ENCODE data around the gene HK2.

DNA sequence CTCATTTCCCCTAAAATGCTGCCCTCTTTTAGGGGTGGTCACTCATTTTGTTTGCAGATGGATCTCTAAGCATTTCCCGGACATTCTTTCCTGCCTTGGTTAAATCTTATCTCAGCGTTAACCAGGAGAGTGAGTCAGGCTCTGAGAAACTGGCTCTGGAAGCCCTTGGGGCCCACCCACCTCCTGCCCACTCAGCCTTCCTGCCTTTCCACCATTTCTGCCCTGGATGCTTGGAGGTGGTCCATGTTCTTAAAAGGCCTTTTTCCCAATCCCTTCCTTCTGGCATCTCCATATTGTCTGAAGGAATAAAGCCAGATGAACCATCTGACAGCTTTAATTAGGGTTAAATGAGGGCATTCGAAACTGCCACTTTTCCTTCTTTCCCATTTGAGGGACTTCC, 9.5 kb downstream of the HK2 start:
- TF ChIP-seq, protein P1, sequence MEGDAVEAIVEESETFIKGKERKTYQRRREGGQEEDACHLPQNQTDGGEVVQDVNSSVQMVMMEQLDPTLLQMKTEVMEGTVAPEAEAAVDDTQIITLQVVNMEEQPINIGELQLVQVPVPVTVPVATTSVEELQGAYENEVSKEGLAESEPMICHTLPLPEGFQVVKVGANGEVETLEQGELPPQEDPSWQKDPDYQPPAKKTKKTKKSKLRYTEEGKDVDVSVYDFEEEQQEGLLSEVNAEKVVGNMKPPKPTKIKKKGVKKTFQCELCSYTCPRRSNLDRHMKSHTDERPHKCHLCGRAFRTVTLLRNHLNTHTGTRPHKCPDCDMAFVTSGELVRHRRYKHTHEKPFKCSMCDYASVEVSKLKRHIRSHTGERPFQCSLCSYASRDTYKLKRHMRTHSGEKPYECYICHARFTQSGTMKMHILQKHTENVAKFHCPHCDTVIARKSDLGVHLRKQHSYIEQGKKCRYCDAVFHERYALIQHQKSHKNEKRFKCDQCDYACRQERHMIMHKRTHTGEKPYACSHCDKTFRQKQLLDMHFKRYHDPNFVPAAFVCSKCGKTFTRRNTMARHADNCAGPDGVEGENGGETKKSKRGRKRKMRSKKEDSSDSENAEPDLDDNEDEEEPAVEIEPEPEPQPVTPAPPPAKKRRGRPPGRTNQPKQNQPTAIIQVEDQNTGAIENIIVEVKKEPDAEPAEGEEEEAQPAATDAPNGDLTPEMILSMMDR (IDR thresholded peaks at IDR 0.05; ENCODE audit: insufficient read depth, low read depth, low read length), result no peak
- no peak for TF ChIP-seq EZH2 (IDR thresholded peaks at IDR 0.05; ENCODE audit: insufficient read depth, low read length)
